GM12865 (cell line): ENCODE measurements around the gene CMTM2.
"Not testable (repeated sequence)": the region's sequence is repeated elsewhere in the genome, so short reads cannot be mapped to it uniquely, and the experiment has no call there.

ENCODE experiments used
- DNase-seq: peaks from one replicate; pipeline ENCODE4 v3.0.0; 2010; ENCODE audit warnings: low read depth
- H3K4me3 ChIP-seq: 2 replicates; pipeline ENCODE4 v1.5.1; 2011; ENCODE audit warnings: mild to moderate bottlenecking, low read depth, low read length, control low read depth
- CTCF ChIP-seq: IDR thresholded peaks from 2 replicates; pipeline ENCODE4 v1.5.1; 2011; ENCODE audit warnings: low read length, control low read depth, low read depth, inconsistent platforms; ENCODE audit not compliant: insufficient read depth; ENCODE audit errors: missing control alignments

Gene CMTM2

GRCh38 chr16:66621973-66622372 lies 42.7 kb downstream of the CMTM2 start:
- DNase-seq: no peak
- no peak for TF ChIP-seq CTCF
- H3K4me3 ChIP-seq: no peak overlapping the region

- no peak for TF ChIP-seq CTCF
- no peak overlapping the region for H3K4me3 ChIP-seq
- DNase-seq: no peak
These were observed 43.6 kb downstream of the CMTM2 start for GRCh38 chr16:66622863-66623262.

GRCh38 chr16:66623755-66624154 lies 44.5 kb downstream of the CMTM2 start:
- no peak for DNase-seq
- H3K4me3 ChIP-seq: no peak overlapping the region
- TF ChIP-seq CTCF: no peak

GRCh38 chr16:66627611-66628378 lies 48.5 kb downstream of the CMTM2 start:
- DNase-seq, H3K4me3 ChIP-seq: not testable (repeated sequence)

GRCh38 chr16:66629856-66630255 lies 50.6 kb downstream of the CMTM2 start:
- TF ChIP-seq CTCF: no peak
- H3K4me3 ChIP-seq: no peak overlapping the region
- DNase-seq: no peak

- H3K4me3 ChIP-seq, DNase-seq: not testable (repeated sequence)
These were observed 51.4 kb downstream of the CMTM2 start for GRCh38 chr16:66630561-66631260.

- not testable (repeated sequence) for DNase-seq, H3K4me3 ChIP-seq
These were observed 52.3 kb downstream of the CMTM2 start for GRCh38 chr16:66631558-66631957.

GRCh38 chr16:66634527-66635196 lies 55.4 kb downstream of the CMTM2 start:
- DNase-seq: no peak
- no peak for TF ChIP-seq CTCF
- no peak overlapping the region for H3K4me3 ChIP-seq
